ENCODE results near the gene BORCS5. TPM values are rescaled to one million over a fixed set of nuclear protein-coding genes. Genes with fewer than 3 reads are reported as not detected.
"Not testable (repeated sequence)": the region's sequence is repeated elsewhere in the genome, so short reads cannot be mapped to it uniquely, and the experiment has no call there.

The BORCS5 gene
- total and polyA plus RNA-seq, 3 experiments from 2014 or later = 22.0 to 39.7 (median 36.4) TPM

DNA sequence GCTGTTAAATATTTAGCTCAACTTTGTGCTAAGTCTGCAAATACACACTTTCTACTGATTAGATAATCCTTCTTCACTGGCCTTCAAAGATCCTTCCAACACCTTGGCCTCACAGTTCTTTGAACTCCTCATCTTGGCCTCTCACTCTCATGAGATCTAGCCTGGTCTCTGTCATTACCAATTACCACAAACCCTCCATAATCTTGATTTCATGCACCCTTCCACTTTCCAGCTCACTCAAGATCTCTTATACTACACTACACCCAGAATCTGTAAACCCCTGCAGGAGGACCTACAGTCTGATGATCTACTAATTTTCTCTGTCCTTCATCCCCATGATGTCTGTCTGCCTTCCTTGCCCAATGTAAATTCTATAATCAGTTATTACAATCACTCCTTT is 134.7 kb downstream of the BORCS5 start:
- no peak overlapping the region for H3K4me3 ChIP-seq (ENCODE audit: low read length)
- CTCF ChIA-PET = no interaction called here
- H3K9me3 Mint-ChIP-seq = no peaks in the 10 kb centered on the region

DNA sequence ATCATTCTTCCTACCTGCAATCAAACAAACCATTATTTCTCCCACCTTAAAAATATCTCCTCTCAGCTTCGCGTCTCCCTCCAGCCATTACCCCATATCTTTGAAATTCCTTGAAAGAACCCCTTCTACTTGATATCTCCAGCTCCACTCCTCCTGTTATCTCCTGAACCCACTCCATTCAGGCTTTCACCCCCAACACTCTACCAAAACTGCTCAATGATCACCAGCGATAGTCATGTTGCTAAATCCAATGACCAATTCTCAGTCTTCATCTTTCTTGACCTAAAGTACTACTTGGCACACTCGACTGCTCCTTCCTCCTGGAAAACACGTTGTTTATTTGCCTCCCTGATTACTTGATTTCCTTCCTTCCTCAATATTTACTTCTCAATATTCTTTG is 135.7 kb downstream of the BORCS5 start:
- H3K4me1 Mint-ChIP-seq = peaks cover 17 to 37% (median 35%) of the 10 kb centered on the region in 3 donors
- no peak overlapping the region for H3K4me3 ChIP-seq (ENCODE audit: low read length)
- no peak for DNase-seq
- ChIA-PET CTCF (interaction anchor here (0.9 kb wide), 1 partner anchor 244 kb away, joined by 3 read pairs; no protein-coding TSS in a partner anchor), POLR2A (no interaction called here)
- H3K36me3 Mint-ChIP-seq = peaks cover 10 to 32% (median 18%) of the 10 kb centered on the region in 3 donors
- H3K27me3 ChIP-seq (ENCODE audit: insufficient read depth, low read length, poor library complexity, severe bottlenecking) = no peaks in the 10 kb centered on the region
- peaks cover 6% of the 10 kb centered on the region for H3K4me1 ChIP-seq (ENCODE audit: insufficient read depth, low read length)
- no peaks in the 10 kb centered on the region for H3K36me3 ChIP-seq (ENCODE audit: insufficient read depth, low read length)
- no peak overlapping the region for H3K27ac ChIP-seq (ENCODE audit: low read depth, low read length)
- no peaks in the 10 kb centered on the region for H3K9me3 ChIP-seq (ENCODE audit: low read length)
- H3K27ac Mint-ChIP-seq = no peak overlapping the region
- no peak overlapping the region for H3K4me3 Mint-ChIP-seq
- no peaks in the 10 kb centered on the region for H3K27me3 Mint-ChIP-seq
- H3K9me3 Mint-ChIP-seq = no peaks in the 10 kb centered on the region

More for the DNA sequence above, 134.7 kb downstream of the BORCS5 start:
- peaks cover 24 to 41% (median 38%) of the 10 kb centered on the region in 3 donors for H3K4me1 Mint-ChIP-seq
- Histone ChIP-seq H3K27me3 (ENCODE audit: insufficient read depth, low read length, poor library complexity, severe bottlenecking) (no peaks in the 10 kb centered on the region), H3K36me3 (ENCODE audit: insufficient read depth, low read length) (no peaks in the 10 kb centered on the region), H3K4me1 (ENCODE audit: insufficient read depth, low read length) (peaks cover 6% of the 10 kb centered on the region), H3K27ac (ENCODE audit: low read depth, low read length) (no peak overlapping the region), H3K9me3 (ENCODE audit: low read length) (no peaks in the 10 kb centered on the region)
- H3K27me3 Mint-ChIP-seq = no peaks in the 10 kb centered on the region
- POLR2A ChIA-PET = no interaction called here
- no peak overlapping the region for H3K4me3 Mint-ChIP-seq
- H3K36me3 Mint-ChIP-seq = peaks cover 15 to 36% (median 20%) of the 10 kb centered on the region in 3 donors
- no peak overlapping the region for H3K27ac Mint-ChIP-seq
- DNase-seq = no peak

DNA sequence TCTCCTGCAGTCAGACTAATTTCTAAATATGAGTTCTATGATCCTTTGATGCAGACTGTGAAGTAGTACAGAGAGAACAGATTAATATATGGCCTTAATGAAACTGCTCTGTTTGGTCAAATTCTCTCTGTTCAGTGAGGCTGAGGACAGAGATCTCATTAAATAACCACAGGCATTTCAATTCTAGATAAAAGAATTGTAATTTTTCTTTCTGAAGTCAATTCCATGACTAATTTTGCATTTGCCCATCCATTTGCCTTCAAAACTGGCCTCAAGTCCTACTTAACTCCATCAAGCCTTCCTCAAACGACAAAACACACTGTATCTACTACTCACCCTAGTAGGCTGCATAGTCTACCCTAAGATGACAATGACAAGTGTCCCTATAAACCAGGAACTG is 138.7 kb downstream of the BORCS5 start:
- peaks cover 6% of the 10 kb centered on the region for H3K4me1 ChIP-seq (ENCODE audit: insufficient read depth, low read length)
- H3K27ac ChIP-seq (ENCODE audit: low read depth, low read length) = no peak overlapping the region
- no peaks in the 10 kb centered on the region for H3K27me3 ChIP-seq (ENCODE audit: insufficient read depth, low read length, poor library complexity, severe bottlenecking)
- Mint-ChIP-seq H3K36me3 (peaks cover 6 to 36% (median 11%) of the 10 kb centered on the region in 3 donors), H3K27me3 (no peaks in the 10 kb centered on the region), H3K27ac (peak overlapping the region in 6 of 8 donors; percentile 3 to 59 (median 35)), H3K4me3 (no peak overlapping the region), H3K4me1 (peaks cover 11 to 27% (median 26%) of the 10 kb centered on the region in 3 donors), H3K9me3 (no peaks in the 10 kb centered on the region)
- ChIA-PET POLR2A (no interaction called here), CTCF (interaction anchor here (0.6 to 1.0 kb wide), 2 partner anchors 8 to 10 kb away, joined by 3 read pairs; no protein-coding TSS in a partner anchor)
- no peaks in the 10 kb centered on the region for H3K9me3 ChIP-seq (ENCODE audit: low read length)
- no peak overlapping the region for H3K4me3 ChIP-seq (ENCODE audit: low read length)
- no peak for DNase-seq
- no peaks in the 10 kb centered on the region for H3K36me3 ChIP-seq (ENCODE audit: insufficient read depth, low read length)

DNA sequence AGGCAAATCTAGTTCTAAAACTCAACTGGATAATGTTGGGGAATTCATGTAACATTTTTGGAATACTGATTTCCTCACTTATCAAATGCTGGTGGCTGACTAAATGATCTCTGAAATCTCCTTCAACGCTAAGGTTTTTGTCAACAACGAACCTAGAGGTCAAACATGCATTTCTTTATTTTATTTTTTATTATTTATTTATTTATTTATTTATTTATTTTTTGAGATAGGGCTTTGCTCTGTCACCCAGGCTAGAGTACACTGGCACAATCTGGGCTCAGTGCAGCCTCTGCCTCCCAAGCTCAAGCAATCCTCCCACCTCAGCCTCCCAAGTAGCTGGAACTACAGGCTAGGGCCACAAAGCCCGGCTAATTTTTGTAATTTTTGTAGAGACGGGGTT is 141.3 kb downstream of the BORCS5 start:
- no peak for DNase-seq
- H3K9me3 ChIP-seq (ENCODE audit: low read length) = no peaks in the 10 kb centered on the region
- POLR2A ChIA-PET = interaction anchor here (0.6 kb wide), 1 partner anchor 53 kb away, joined by 5 read pairs; no protein-coding TSS in a partner anchor
- no peaks in the 10 kb centered on the region for H3K4me1 ChIP-seq (ENCODE audit: insufficient read depth, low read length)
- H3K4me1 Mint-ChIP-seq = peaks cover 28 to 47% (median 44%) of the 10 kb centered on the region in 3 donors
- H3K27me3 Mint-ChIP-seq = no peaks in the 10 kb centered on the region
- no peak overlapping the region for H3K27ac Mint-ChIP-seq
- no peak overlapping the region for H3K4me3 ChIP-seq (ENCODE audit: low read length)
- CTCF ChIA-PET = interaction anchor here (0.9 kb wide), 1 partner anchor 15 kb away, joined by 4 read pairs; no protein-coding TSS in a partner anchor
- H3K9me3 Mint-ChIP-seq = no peaks in the 10 kb centered on the region
- H3K36me3 Mint-ChIP-seq = peaks cover 6 to 46% (median 11%) of the 10 kb centered on the region in 3 donors
- H3K27me3 ChIP-seq (ENCODE audit: insufficient read depth, low read length, poor library complexity, severe bottlenecking) = no peaks in the 10 kb centered on the region
- no peaks in the 10 kb centered on the region for H3K36me3 ChIP-seq (ENCODE audit: insufficient read depth, low read length)
- H3K4me3 Mint-ChIP-seq = no peak overlapping the region
- no peak overlapping the region for H3K27ac ChIP-seq (ENCODE audit: low read depth, low read length)

DNA sequence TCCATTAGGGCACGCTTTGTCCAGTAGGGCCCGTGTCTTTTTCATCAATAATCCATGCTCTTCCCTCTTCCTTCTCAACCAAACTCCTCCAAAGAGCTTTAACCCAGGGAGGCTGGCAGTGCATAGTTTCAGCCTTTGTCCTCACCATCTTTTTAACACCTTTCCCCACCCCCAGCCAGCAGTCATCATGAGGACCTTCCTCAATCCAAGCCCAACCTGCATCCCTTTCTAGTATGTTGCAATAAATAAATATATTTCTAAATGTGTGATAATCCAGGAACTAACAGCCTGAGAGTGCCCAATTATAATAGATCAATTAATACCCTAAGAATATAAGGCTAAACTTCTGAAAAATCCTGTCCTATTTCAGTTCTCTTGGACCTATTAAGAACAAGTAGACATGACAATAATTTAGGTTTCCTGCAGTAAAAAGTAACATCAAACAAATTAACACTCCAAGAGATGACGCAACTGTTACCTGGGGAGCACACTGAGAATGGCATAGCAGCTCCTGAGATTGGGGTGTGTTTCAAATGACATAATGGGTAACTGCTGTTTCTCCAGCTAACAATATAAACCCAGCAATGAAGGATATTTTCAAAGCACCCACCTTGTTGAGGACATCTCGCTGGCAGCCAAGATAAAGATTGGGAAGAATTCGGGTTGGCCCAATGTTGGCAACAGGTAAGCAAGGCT is 143.2 kb downstream of the BORCS5 start:
- no peaks in the 10 kb centered on the region for H3K4me1 ChIP-seq (ENCODE audit: insufficient read depth, low read length)
- H3K27ac Mint-ChIP-seq = peak overlapping the region in 7 of 8 donors; percentile 57 to 98 (median 87)
- ChIA-PET POLR2A (no interaction called here), CTCF (no interaction called here)
- no peak for DNase-seq
- no peak overlapping the region for H3K27ac ChIP-seq (ENCODE audit: low read depth, low read length)
- H3K27me3 Mint-ChIP-seq = no peaks in the 10 kb centered on the region
- H3K9me3 Mint-ChIP-seq = no peaks in the 10 kb centered on the region
- peaks cover 38 to 58% (median 54%) of the 10 kb centered on the region in 3 donors for H3K4me1 Mint-ChIP-seq
- H3K36me3 Mint-ChIP-seq = peaks cover 6 to 50% (median 11%) of the 10 kb centered on the region in 3 donors
- peak overlapping the region in 3 of 7 donors; percentile 6 to 46 (median 17) for H3K4me3 Mint-ChIP-seq
- H3K9me3 ChIP-seq (ENCODE audit: low read length) = no peaks in the 10 kb centered on the region
- no peak overlapping the region for H3K4me3 ChIP-seq (ENCODE audit: low read length)
- no peaks in the 10 kb centered on the region for H3K27me3 ChIP-seq (ENCODE audit: insufficient read depth, low read length, poor library complexity, severe bottlenecking)
- H3K36me3 ChIP-seq (ENCODE audit: insufficient read depth, low read length) = no peaks in the 10 kb centered on the region

DNA sequence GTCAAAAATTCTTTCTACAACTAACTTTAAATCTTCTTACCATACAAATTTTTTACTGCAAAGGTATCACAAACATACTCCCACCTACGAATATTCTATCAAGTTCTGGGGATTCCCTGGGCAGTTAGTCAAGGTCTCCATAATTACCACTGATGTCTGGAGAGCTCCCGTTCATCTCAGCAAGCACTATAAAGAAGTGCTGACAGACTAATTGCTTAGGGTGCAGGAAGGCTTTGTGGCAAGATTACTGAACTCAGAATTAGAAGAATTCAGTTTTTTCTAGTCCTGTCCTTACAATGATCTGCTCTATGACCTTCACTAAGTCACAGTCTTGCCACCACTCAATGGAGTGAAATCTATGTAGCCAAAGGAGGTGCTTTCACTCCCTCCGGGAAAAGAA is 144.2 kb downstream of the BORCS5 start:
- H3K4me1 Mint-ChIP-seq = peaks cover 44 to 59% (median 56%) of the 10 kb centered on the region in 3 donors
- H3K36me3 ChIP-seq (ENCODE audit: insufficient read depth, low read length) = no peaks in the 10 kb centered on the region
- H3K27me3 Mint-ChIP-seq = no peaks in the 10 kb centered on the region
- ChIA-PET CTCF (no interaction called here), POLR2A (no interaction called here)
- peaks cover 5 to 42% (median 7%) of the 10 kb centered on the region in 3 donors for H3K36me3 Mint-ChIP-seq
- H3K27ac ChIP-seq (ENCODE audit: low read depth, low read length) = no peak overlapping the region
- no peak for DNase-seq
- no peak overlapping the region for H3K4me3 ChIP-seq (ENCODE audit: low read length)
- no peaks in the 10 kb centered on the region for H3K9me3 ChIP-seq (ENCODE audit: low read length)
- H3K9me3 Mint-ChIP-seq = no peaks in the 10 kb centered on the region
- peaks cover 4% of the 10 kb centered on the region for H3K4me1 ChIP-seq (ENCODE audit: insufficient read depth, low read length)
- no peaks in the 10 kb centered on the region for H3K27me3 ChIP-seq (ENCODE audit: insufficient read depth, low read length, poor library complexity, severe bottlenecking)
- peak overlapping the region in 3 of 7 donors; percentile 21 to 46 (median 26) for H3K4me3 Mint-ChIP-seq
- H3K27ac Mint-ChIP-seq = peak overlapping the region in 7 of 8 donors; percentile 68 to 98 (median 87)

DNA sequence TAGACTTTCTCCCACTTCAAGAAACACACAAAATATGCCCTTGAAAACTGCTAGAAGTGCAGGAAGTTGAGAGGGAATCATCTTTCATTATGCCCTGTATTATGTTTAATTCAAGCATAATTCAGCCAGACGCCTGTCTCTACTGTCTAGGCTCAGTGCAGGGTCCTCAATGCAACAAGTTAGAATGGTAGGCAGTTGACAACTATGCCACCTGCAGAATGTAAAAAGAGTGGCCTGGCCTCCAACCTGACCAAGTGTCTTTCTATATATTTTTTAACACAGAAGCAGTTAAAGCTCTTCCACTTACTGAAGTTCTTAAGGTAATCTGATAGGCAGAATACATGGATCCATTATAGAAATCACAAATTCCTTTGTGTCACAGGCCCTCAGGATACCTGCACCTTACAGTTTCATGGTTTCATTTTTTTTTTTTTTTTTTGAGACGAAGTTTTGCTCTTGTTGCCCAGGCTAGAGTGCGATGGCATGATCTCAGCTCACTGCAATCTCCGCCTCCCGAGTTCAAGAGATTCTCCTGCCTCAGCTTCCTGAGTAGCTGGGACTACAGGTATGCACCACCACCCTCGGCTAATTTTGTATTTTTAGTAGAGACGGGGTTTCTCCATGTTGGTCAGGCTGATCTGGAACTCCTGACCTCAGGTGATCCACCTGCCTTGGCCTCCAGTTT is 145.4 kb downstream of the BORCS5 start:
- CTCF ChIA-PET = interaction anchor here (2.0 kb wide), 1 partner anchor 126 kb away, joined by 18 read pairs; no protein-coding TSS in a partner anchor
- H3K4me1 ChIP-seq (ENCODE audit: insufficient read depth, low read length); H3K9me3 Mint-ChIP-seq; H3K27me3 Mint-ChIP-seq; POLR2A ChIA-PET; H3K27me3 ChIP-seq (ENCODE audit: insufficient read depth, low read length, poor library complexity, severe bottlenecking); H3K36me3 ChIP-seq (ENCODE audit: insufficient read depth, low read length); H3K4me3 ChIP-seq (ENCODE audit: low read length); H3K9me3 ChIP-seq (ENCODE audit: low read length); H3K27ac ChIP-seq (ENCODE audit: low read depth, low read length): not testable (repeated sequence)
- Mint-ChIP-seq H3K4me3 (peak overlapping the region in 6 of 7 donors; percentile 3 to 90 (median 70)), H3K27ac (peak overlapping the region; percentile 30 to 100 (median 97)), H3K36me3 (peaks cover 5 to 36% (median 7%) of the 10 kb centered on the region in 3 donors), H3K4me1 (peaks cover 53 to 60% (median 58%) of the 10 kb centered on the region in 3 donors)
- DNase-seq = peak in 1 of 5 donors; percentile 22

DNA sequence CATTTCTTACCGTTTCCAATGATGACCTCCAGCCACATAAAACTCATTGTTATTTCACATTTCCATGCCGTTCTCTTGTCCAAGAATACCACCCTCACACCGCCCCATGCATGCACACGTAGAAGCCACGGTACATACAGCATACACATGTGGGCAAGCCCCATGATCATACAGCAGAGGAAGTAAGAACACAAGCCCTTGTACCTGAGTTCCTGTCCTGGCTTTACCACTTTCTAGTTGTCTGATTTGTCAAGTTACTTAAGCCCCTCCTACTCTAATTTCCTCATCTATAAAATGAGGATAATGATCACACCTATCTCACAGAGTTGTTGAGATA is 145.9 kb downstream of the BORCS5 start:
- CTCF ChIA-PET = interaction anchor here (1.2 to 2.0 kb wide), 5 partner anchors 15 to 126 kb away, joined by 3 to 18 read pairs (median 5); no protein-coding TSS in a partner anchor
- Histone ChIP-seq H3K36me3 (ENCODE audit: insufficient read depth, low read length) (no peaks in the 10 kb centered on the region), H3K27ac (ENCODE audit: low read depth, low read length) (no peak overlapping the region), H3K4me3 (ENCODE audit: low read length) (no peak overlapping the region), H3K27me3 (ENCODE audit: insufficient read depth, low read length, poor library complexity, severe bottlenecking) (no peaks in the 10 kb centered on the region), H3K4me1 (ENCODE audit: insufficient read depth, low read length) (peaks cover 9% of the 10 kb centered on the region), H3K9me3 (ENCODE audit: low read length) (no peaks in the 10 kb centered on the region)
- H3K36me3 Mint-ChIP-seq = peaks cover 5 to 34% (median 7%) of the 10 kb centered on the region in 3 donors
- DNase-seq = peak in 1 of 5 donors; percentile 20
- peak overlapping the region; percentile 30 to 100 (median 97) for H3K27ac Mint-ChIP-seq
- H3K4me3 Mint-ChIP-seq = peak overlapping the region; percentile 3 to 90 (median 65)
- no peaks in the 10 kb centered on the region for H3K9me3 Mint-ChIP-seq
- H3K27me3 Mint-ChIP-seq = no peaks in the 10 kb centered on the region
- POLR2A ChIA-PET = interaction anchor here (1.0 to 1.2 kb wide), 2 partner anchors 61 to 126 kb away, joined by 3 read pairs; no protein-coding TSS in a partner anchor
- peaks cover 53 to 59% (median 57%) of the 10 kb centered on the region in 3 donors for H3K4me1 Mint-ChIP-seq

All from CD8-positive, alpha-beta memory T cell (primary cell).